GM12874 (cell line): ENCODE results near the gene SP5.

ENCODE experiments used
- CTCF ChIP-seq: IDR thresholded peaks from 2 replicates; pipeline ENCODE4 v1.5.1; 2011; ENCODE audit warnings: low read depth, mild to moderate bottlenecking, control low read depth, low read length, moderate library complexity; ENCODE audit not compliant: insufficient read depth

Gene SP5

GRCh38 chr2:170763232-170763631 is 48.1 kb downstream of the SP5 start:
- no peak for TF ChIP-seq CTCF

- no peak for TF ChIP-seq CTCF
Measured at GRCh38 chr2:170764880-170765261, 49.7 kb downstream of the SP5 start.

GRCh38 chr2:170766693-170767092 is 51.6 kb downstream of the SP5 start:
- no peak for TF ChIP-seq CTCF
